OCI-LY7 (cell line): Measurements from ENCODE around the gene FADS3.

Experiments
- EZH2phosphoT487 ChIP-seq: fragments of 200-600 bp; sonication (generic); IDR thresholded peaks from 2 replicates; pipeline ENCODE4 v1.6.1; 2018; ENCODE audit warnings: low read depth, borderline replicate concordance, mild to moderate bottlenecking, mixed run types, antibody characterized with exemption, low read length, moderate library complexity, mixed read lengths
- TF ChIP-seq, protein P1 (sequence below): fragments of 200-600 bp; sonication (generic); conservative IDR thresholded peaks from 2 replicates; pipeline ENCODE4 v1.5.1; 2014; ENCODE audit warnings: mild to moderate bottlenecking, antibody characterized with exemption, low read length, moderate library complexity, mixed read lengths

DNA sequence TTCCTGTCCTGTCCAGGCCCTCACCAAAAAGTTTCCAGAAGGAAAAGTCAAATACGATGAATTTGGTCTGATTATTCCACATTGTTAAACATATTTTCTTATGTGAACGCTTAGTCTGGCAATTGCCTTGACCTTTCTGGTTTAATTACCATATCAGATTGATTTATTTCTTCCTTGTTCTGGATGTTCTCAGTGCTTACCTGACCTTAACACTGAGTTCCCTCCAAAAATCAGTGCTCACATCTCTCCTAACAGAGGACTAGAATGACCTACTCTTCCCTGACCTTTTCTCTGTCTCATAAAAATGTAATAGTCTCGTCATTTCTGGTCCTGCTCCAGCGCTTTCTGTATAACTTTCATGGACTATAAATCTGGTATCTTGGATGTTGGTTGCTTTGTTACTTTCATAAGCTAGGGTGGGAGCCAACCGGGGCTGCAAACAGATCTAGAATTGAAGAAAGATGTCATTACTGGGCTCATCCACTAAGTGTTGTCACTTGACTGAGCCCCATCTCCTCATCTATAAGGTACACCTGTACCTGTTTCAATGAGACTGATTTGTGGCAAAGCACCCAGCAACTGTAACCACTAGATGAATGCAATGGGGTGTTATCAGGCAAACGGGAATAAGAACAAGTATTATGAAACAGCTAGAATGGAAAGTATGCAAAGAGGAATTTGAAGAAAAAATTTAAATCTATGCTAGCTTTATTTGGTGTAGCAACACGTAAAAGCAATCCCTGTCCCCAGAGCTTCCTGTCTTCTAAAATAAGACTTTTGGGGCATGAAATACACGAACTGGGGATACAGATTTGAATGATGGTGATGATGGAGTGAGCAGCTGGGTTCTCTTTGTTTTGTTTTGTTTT, 60.9 kb downstream of the FADS3 start:
- TF ChIP-seq, protein P1, sequence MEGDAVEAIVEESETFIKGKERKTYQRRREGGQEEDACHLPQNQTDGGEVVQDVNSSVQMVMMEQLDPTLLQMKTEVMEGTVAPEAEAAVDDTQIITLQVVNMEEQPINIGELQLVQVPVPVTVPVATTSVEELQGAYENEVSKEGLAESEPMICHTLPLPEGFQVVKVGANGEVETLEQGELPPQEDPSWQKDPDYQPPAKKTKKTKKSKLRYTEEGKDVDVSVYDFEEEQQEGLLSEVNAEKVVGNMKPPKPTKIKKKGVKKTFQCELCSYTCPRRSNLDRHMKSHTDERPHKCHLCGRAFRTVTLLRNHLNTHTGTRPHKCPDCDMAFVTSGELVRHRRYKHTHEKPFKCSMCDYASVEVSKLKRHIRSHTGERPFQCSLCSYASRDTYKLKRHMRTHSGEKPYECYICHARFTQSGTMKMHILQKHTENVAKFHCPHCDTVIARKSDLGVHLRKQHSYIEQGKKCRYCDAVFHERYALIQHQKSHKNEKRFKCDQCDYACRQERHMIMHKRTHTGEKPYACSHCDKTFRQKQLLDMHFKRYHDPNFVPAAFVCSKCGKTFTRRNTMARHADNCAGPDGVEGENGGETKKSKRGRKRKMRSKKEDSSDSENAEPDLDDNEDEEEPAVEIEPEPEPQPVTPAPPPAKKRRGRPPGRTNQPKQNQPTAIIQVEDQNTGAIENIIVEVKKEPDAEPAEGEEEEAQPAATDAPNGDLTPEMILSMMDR = no peak
- TF ChIP-seq EZH2phosphoT487 = no peak
